GM18873 (cell line): ENCODE results near the gene SWAP70.

Experiments
- ATAC-seq: cut with Tn5 transposase; IDR thresholded peaks from one replicate; pipeline ENCODE4 v1.9.1; 2021; ENCODE audit warnings: mild to moderate bottlenecking, moderate library complexity, moderate number of reproducible peaks; ENCODE audit not compliant: unreplicated experiment, low FRiP score

SWAP70 gene

DNA sequence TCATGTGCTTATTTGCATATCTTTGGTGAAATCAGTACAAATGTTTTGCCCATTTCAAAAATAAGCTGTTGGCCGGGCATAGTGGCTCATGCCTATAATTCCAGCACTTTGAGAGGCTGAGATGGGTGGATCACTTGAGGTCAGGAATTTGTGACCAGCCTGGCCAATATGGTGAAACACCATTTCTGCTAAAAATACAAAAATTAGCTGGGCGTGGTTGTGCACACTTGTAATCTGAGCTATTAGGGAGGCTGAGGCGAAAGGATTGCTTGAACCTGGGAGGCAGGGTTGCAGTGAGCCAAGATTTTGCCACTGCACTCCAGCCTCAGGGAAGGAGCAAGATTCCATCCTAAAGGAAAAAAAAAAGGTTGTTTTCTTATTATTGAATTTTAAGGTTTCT lies 136.0 kb downstream of the SWAP70 start:
- ATAC-seq, result no peak

DNA sequence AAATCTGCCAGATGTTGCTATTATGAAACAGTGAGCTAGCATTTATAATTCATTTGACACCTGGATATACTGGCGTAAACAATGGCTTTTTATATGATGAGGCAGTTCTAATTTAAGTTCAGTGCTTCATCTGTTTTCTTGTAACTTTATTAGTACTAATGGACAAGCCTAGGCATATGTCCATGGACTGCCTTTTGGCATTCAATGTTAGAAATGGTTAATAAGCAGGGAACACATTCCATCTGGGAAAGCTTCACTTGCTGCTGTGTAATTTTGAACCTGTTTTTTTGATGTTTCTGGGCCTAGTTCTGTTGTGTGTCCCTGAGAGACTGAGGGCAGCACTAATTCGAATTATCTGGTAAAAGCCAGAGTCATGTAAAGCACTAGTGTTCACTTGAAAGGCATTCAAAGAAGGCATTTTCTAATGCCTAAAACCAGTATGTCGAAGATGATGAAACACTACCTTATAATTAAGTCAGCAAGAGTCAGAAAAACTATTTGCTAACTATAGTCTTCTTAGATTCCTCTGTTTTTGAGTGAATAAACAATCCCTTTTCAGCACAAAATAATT lies 138.5 kb downstream of the SWAP70 start:
- ATAC-seq, result no peak
